GM11168 (cell line): Measurements from ENCODE around the gene PARD6B.
"Not testable (repeated sequence)": the region's sequence is repeated elsewhere in the genome, so short reads cannot be mapped to it uniquely, and the experiment has no call there.

ENCODE experiments used
- in situ Hi-C: fragments of 300-500 bp; cut with MboI; formaldehyde crosslinking; loops from one replicate; pipeline ENCODE4 v1.12.0; 2022; ENCODE audit warnings: low sequenced_read_pairs; ENCODE audit not compliant: unreplicated experiment

The PARD6B gene

DNA sequence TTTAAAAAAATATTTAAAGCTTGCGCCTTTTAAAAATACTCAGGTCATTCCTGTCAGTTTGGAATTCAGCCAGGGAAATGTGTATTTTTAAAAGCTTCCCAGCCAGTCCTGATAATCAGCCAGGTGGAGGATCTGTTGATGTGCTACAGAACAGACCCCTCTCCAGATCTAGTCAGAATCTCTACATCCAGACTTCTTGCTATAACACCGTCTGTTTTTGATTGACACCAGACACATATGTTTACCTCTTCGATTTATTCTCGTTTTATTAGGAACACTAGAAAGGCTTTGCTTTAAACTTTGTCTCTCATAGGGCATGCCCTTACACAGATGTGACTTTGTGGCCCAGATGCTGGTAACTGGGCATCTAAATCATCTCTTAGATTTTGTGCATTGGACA is 11.7 kb downstream of the PARD6B start:
- in situ Hi-C loops = no loop called here

- in situ Hi-C loops = no loop called here
Observed at GRCh38 chr20:50744143-50744792, 12.9 kb downstream of the PARD6B start.

DNA sequence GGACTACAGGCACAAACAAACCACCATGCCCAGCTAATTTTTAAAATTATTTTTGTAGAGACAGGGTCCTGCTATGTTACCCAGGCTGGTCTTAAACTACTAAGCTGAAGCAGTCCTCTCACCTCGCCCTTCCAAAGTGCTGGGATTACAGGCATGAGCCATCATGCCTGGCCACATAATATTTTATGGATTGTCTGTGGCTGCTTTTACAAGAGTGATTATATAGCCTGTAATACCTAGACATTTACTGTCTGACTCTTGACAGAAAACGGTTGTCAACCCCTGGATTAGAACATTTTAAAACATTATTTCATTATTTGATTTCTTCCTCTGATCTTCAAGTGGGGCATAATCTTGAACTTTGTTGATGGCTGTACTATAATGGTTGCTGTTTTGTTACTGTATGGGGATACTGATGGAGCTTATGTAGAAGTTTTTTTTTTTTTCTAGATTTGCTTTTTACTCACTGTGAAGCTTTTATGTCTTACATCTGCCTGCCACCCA is 14.3 kb downstream of the PARD6B start:
- in situ Hi-C loops = no loop called here

DNA sequence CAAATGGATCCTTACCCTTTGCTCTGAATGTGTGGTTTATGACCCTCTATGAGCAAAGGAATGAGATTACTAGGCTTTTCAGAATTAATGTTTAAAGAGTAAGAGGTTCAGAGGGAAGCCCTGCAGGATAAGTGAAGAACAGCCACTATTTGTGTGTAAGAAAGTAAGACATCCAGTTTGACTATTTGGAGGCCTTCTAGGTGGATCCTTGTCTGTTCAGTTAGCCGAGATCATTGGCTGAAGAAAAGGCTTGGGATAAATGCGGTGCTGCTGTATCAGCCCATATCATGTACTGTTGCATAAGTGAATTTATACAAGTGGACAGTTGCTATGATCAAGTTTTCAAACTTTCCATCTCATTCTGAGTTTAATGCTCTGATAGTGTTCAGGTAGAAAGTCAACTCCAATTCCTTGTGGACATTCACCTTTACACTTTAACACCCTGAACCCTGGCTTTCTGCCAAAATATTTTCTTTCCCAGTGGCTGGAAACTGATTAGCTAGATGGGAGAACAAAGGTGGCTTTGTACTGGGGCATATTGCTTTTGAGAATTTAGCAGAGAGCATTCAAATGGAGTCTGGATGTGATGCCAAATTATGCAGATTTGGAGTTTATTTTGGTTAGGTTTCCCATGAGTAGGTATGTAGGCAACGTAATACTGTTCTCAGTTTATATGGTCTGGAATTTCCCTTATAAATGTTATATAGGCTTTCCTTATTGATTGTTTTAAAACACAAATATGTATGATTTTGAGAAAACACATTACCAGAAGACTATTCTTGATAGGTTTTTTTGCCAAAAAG is 15.0 kb downstream of the PARD6B start:
- in situ Hi-C loops = no loop called here

DNA sequence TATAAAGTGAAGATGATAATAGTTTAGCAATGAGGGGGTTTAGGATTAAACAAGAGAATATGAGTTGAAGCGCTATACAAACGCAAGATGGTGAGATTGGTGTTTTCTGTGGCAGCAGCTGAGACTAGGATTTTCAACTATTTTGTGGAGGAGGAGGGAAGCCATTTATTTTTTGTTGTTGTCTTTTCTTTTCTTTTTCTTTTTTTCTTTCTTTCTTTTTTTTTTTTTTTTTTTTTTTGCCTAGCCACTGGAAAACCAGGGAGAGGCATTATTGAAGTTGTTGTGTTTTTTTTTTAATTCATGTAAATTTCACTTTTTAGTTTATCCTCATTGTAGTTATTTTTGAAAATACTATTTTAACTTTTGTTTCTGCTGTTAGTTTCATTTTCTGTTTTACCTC is 15.9 kb downstream of the PARD6B start:
- in situ Hi-C loops = no loop called here

DNA sequence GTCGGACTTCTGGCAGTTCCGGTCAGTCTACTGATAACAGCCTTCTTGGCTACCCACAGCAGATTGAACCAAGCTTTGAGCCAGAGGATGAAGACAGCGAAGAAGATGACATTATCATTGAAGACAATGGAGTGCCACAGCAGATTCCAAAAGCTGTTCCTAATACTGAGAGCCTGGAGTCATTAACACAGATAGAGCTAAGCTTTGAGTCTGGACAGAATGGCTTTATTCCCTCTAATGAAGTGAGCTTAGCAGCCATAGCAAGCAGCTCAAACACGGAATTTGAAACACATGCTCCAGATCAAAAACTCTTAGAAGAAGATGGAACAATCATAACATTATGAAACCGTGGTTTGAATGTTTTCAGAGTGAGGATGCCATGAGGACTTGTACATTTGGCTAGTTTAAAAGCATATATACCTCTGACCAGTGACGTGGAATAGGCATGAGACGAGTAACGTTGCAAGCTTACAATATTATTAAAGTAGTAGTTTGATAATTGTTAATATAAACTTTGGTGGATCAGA is 18.8 kb downstream of the PARD6B start:
- in situ Hi-C loops = no loop called here

DNA sequence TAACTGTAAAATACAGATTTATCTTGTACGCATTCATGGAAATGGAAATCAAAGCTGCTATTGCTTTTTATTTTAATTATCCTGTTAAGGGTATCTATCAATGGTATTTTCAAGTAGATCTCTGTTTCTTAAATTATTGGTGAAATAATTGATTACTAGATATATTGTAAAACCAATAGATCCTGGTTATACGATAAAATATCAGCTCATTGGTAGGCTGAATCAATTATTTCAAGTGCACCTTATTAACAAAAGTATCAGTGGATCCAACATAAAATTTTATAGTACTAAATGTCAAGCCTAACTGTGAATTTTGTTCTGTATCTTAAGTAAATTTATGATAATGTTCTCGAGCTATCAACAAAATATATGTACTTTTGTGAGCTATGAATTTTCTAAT is 21.8 kb downstream of the PARD6B start:
- in situ Hi-C loops = no loop called here

DNA sequence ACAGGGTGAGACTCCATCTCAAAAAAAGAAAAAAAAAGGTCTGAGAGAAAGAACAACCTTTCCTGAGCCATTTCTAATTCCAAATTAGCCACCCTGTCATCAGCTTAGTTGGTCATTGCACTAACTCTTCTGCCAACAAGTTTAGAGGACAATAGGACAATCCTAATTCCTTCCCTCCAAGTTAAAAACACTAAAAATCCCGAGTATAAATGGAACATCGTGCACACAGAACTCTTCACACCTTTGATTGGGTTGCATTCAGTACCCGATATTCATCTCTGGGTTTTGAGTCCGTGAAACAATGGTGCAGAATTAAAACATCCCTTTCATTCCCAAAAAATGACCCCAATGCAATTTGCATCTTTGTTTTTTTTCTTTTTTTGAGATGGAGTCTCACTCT is 23.0 kb downstream of the PARD6B start:
- in situ Hi-C loops = no loop called here

DNA sequence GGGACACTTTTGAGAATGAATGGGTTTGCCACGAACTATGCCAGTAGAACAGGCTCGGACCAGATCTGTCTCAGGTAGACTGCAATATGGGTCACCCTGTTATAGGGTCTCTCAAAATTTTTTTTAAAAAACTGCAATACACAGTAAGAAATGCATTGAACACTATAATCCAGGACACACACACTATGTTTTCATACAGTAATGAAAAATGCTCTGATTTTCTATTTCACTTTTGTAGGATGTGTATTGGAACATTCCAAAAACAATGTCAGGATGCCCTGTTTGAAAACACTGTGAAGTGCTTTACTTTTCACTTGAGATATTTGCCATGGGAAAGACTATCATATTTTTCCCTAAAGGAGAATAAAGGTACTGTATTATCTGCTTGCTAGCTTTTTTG is 25.1 kb downstream of the PARD6B start:
- in situ Hi-C loops = no loop called here

DNA sequence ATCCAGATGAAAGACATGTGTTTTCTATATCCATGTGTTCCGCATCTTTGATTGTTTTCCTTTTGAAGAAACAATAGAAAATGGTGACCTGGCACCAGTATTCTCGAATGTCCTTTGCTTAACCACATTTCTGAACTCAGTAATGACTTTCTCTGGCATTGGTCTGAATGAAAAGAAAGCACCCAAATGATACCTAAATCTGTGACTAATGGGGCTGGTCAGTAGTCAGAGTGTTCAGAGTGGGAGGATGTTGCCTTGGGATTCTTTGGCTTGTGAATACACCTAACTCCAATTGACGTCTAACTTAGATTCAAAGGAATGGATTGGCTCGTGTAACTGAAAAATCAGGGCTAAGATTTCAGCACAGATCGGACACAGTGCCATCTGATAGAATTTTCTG is 27.1 kb downstream of the PARD6B start:
- in situ Hi-C loops = no loop called here

- in situ Hi-C loops = no loop called here
Observed at GRCh38 chr20:50758992-50759391, 27.6 kb downstream of the PARD6B start.

GRCh38 chr20:50759678-50760077 is 28.3 kb downstream of the PARD6B start:
- in situ Hi-C loops = no loop called here

DNA sequence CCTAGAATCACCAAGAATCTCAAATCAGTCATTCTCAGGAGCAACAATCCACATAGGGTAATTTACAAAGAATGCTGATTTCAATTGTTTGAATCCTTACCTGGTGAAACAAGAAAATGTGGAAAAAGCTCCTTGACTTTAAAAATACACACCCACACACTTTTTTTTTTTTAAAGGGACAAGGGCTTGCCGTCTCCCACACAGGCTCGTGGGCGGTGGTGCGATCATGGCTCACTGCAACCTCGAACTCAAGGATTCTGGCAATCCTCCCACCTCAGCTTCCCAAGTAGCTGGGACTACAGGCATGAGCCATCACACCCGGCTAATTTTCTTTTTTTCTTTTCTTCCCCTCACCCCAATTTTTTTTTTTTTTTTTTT is 30.7 kb downstream of the PARD6B start:
- in situ Hi-C loops = no loop called here

- in situ Hi-C loops = no loop called here
Observed at GRCh38 chr20:50762435-50763220, 31.2 kb downstream of the PARD6B start.

DNA sequence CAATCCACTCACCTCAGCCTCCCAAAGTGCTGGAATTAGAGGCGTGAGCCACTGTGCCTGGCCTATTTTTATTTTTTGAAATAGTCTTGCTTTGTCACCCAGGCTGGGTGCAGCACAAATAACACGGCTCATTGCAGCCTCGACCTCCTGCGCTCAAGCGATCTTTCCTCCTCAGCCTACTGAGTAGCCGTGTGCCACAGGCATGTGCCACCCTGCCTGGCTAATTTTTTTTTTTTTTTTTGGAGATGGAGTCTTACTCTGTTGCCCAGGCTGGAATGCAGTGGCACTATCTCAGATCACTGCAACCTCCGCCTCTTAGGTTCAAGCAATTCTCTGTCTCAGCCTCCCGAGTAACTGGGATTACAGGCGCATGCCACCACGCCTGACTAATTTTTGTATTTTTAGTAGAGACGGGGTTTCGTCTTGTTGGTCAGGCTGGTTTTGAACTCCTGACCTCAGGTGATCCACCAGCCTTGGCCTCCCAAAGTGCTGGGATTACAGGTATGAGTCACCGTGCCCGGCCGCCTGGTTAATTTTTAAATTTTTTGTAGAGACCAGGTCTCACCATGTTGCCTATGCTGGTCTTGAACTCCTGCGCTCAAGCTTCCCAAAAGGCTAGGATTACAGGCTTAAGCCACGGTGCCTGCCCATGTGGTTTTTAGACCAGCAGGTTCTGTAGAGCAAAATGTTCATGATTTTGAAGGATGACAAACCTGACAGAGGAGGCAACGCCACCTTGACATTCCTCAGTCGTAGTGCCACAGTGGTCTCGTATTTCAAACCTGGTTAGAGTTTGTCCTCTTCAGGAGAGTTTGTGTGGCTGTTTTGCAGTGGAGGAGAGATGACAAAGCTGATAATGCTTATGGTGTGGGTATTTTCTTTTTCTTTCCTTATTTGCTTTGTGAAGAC is 32.4 kb downstream of the PARD6B start:
- in situ Hi-C loops = not testable (repeated sequence)

GRCh38 chr20:50765251-50765650 is 33.9 kb downstream of the PARD6B start:
- in situ Hi-C loops = not testable (repeated sequence)

DNA sequence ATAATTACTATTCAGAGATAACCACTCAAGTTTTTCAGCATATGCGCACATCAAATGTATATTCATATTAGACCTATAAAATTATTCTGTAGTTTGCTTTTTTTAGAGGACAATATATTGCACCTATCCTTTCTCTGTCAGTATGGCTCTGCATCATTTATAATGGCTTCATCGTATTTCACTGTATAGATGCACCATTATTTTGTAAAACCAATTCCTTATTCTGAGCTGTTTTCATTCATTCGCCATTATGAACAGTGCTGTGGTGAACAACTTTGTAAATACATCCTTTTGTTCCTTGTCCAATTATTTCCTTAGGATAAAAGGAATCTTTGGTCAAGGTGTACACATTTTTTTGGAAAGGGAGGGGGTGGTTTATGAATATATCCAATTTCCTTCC is 34.3 kb downstream of the PARD6B start:
- in situ Hi-C loops = no loop called here

GRCh38 chr20:50766955-50767809 is 35.8 kb downstream of the PARD6B start:
- in situ Hi-C loops = not testable (repeated sequence)

GRCh38 chr20:50768991-50769390 is 37.6 kb downstream of the PARD6B start:
- in situ Hi-C loops = not testable (repeated sequence)
